ENCODE data around the gene DDX3Y.

DNA sequence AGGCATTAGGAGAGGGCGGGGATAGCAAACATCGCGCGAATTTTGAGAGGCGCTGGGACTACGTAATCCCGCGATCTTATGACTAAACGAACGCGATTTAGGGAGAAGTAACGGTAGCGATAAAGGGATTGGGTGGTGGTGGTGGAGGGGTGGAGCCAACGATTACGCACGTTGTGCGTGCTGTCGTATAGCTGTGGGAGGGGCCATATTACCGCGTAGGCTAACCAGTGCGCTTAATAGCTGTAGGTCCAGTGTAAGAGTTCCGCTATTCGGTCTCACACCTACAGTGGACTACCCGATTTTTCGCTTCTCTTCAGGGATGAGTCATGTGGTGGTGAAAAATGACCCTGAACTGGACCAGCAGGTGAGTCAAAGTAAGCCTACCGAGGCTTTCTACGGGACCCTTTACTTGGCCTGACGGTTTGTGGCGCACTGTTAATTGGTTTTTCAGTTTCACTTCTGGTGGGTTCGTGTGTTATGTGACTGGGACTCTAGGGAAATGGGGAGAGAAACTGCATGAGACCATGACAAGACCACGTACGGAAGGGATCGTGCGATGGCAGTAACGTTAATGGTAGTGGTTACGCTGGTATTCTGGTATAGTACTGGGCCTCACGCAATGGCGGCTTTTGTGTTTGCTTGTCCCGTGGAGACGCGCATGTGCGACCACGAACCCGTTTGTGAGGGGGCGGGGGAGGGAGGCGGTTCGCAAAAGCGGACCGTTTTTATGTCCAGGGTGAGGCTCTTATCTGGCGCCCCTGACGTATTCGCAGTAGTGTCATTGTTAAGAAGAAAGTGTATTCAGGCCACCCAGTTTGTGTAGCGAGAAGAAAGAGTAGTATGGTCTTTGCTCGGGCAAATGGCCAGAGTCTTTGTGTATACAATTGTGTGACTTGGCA, at the start of gene DDX3Y:
- TF ChIP-seq EP300 (IDR thresholded peaks at IDR 0.05; ENCODE audit: borderline replicate concordance) (no peak), RAD21 (IDR thresholded peaks at IDR 0.05; ENCODE audit: low read depth) (no peak), TAF1 (IDR thresholded peaks at IDR 0.05; ENCODE audit: low read depth) (no peak), CREB1 (IDR thresholded peaks at IDR 0.05; ENCODE audit: low read depth) (no peak)
- TF ChIP-seq, protein P1, sequence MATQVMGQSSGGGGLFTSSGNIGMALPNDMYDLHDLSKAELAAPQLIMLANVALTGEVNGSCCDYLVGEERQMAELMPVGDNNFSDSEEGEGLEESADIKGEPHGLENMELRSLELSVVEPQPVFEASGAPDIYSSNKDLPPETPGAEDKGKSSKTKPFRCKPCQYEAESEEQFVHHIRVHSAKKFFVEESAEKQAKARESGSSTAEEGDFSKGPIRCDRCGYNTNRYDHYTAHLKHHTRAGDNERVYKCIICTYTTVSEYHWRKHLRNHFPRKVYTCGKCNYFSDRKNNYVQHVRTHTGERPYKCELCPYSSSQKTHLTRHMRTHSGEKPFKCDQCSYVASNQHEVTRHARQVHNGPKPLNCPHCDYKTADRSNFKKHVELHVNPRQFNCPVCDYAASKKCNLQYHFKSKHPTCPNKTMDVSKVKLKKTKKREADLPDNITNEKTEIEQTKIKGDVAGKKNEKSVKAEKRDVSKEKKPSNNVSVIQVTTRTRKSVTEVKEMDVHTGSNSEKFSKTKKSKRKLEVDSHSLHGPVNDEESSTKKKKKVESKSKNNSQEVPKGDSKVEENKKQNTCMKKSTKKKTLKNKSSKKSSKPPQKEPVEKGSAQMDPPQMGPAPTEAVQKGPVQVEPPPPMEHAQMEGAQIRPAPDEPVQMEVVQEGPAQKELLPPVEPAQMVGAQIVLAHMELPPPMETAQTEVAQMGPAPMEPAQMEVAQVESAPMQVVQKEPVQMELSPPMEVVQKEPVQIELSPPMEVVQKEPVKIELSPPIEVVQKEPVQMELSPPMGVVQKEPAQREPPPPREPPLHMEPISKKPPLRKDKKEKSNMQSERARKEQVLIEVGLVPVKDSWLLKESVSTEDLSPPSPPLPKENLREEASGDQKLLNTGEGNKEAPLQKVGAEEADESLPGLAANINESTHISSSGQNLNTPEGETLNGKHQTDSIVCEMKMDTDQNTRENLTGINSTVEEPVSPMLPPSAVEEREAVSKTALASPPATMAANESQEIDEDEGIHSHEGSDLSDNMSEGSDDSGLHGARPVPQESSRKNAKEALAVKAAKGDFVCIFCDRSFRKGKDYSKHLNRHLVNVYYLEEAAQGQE (IDR thresholded peaks at IDR 0.05; ENCODE audit: low read depth): no peak
- TF ChIP-seq, protein P2, sequence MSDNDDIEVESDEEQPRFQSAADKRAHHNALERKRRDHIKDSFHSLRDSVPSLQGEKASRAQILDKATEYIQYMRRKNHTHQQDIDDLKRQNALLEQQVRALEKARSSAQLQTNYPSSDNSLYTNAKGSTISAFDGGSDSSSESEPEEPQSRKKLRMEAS (IDR thresholded peaks at IDR 0.05): no peak
